ENCODE measurements around the gene ALDH1L2.

- no peak for TF ChIP-seq CTCF (IDR thresholded peaks at IDR 0.05)
- TF ChIP-seq PRDM15 (CRISPR knock-in tag; IDR thresholded peaks at IDR 0.05) = 0 out of 2 replicates have a peak, but pooled peaks have one; percentile 22
- TF ChIP-seq CBFB (CRISPR knock-in tag; IDR thresholded peaks at IDR 0.05; ENCODE audit: low read depth) = no peak
- no peak for TF ChIP-seq NFYB (CRISPR knock-in tag; conservative IDR thresholded peaks at IDR 0.05; ENCODE audit: low read depth)
Observed at GRCh38 chr12:105084251-105085250, at the start of gene ALDH1L2.

All from WTC11 (cell line).